OCI-LY3 (cell line): ENCODE results near the gene CACNA2D3.
A peak's percentile ranks its signal among the peaks of the same experiment; 100 is the strongest.

ENCODE experiments used
- H2AFZ ChIP-seq: fragments of 200-600, 300-600 bp; shearing (Covaris generic); 2 replicates; pipeline ENCODE4 v1.6.0; 2014; ENCODE audit warnings: antibody characterized with exemption, low read depth, low read length
- H3K27ac ChIP-seq: fragments of 200-600, 300-600 bp; sonication (generic); 2 replicates; pipeline ENCODE4 v1.5.1; 2014; ENCODE audit warnings: mild to moderate bottlenecking, low read length, moderate library complexity, mixed read lengths
- H3K27me3 ChIP-seq: fragments of 200-600, 300-600 bp; sonication (generic); 2 replicates; pipeline ENCODE4 v1.6.1; 2014; ENCODE audit warnings: low read depth, low read length, mixed read lengths
- H3K36me3 ChIP-seq: fragments of 200-600, 300-600 bp; sonication (generic); replicated peaks from 2 replicates; pipeline ENCODE3; 2014; ENCODE audit warnings: low read depth, low read length, mixed read lengths
- H3K4me1 ChIP-seq: fragments of 300-600, 200-600 bp; sonication (generic); 2 replicates; pipeline ENCODE4 v1.6.1; 2014; ENCODE audit warnings: low read length, mixed read lengths
- H3K4me2 ChIP-seq: fragments of 200-600, 300-600 bp; sonication (generic); 2 replicates; pipeline ENCODE4 v1.6.1; 2014; ENCODE audit warnings: low read length, mixed read lengths
- H3K4me3 ChIP-seq: fragments of 300-600, 200-600 bp; sonication (generic); 2 replicates; pipeline ENCODE4 v1.5.1; 2014; ENCODE audit warnings: antibody characterized with exemption, mild to moderate bottlenecking, low read length, moderate library complexity
- H3K79me2 ChIP-seq: fragments of 300-600, 200-600 bp; shearing (Covaris generic); 2 replicates; pipeline ENCODE4 v1.6.1; 2014; ENCODE audit warnings: mild to moderate bottlenecking, low read length, mixed read lengths
- H3K9ac ChIP-seq: fragments of 300-600, 200-600 bp; shearing (Covaris generic); 2 replicates; pipeline ENCODE4 v1.6.0; 2014; ENCODE audit warnings: mild to moderate bottlenecking, low read length, moderate library complexity
- H3K9me3 ChIP-seq: fragments of 200-600, 300-600 bp; shearing (Covaris generic); 2 replicates; pipeline ENCODE4 v1.6.1; 2014; ENCODE audit warnings: low read length, mixed read lengths; ENCODE audit not compliant: insufficient read depth
- H4K20me1 ChIP-seq: fragments of 200-600, 300-600 bp; sonication (generic); 2 replicates; pipeline ENCODE4 v1.6.1; 2016; ENCODE audit warnings: low read length, mixed read lengths; ENCODE audit not compliant: insufficient read depth
- EZH2phosphoT487 ChIP-seq: fragments of 200-600 bp; shearing (Covaris generic); IDR thresholded peaks from 2 replicates; pipeline ENCODE4 v1.6.1; 2018; ENCODE audit warnings: antibody characterized with exemption, mixed run types, low read depth
- TF ChIP-seq, protein P1 (sequence below): fragments of 200-600, 300-600 bp; sonication (generic); IDR thresholded peaks from 2 replicates; pipeline ENCODE4 v1.5.1; 2014; ENCODE audit warnings: antibody characterized with exemption, low read length, low read depth

The CACNA2D3 gene

DNA sequence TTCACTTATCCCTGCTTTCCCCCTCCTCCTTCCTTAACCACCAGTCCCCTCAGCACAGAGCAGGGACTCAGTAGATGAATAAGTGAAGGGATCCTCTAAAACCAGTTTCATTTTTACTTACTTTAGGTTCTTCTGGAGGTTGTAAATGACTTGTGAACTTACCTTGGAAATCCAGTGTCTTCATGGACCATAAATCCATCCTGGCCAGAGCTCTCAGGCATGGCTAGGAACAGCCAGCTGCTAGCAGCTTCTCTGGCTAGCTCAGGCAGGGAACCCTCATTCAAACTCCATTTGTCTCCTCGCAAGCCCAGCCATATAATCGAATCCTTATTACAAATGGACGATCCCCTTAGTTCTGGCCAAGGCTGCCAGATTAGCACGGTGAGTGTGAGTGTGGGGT lies 727.0 kb downstream of the CACNA2D3 start:
- H3K79me2 ChIP-seq, result no peaks in the 10 kb centered on the region
- H3K4me2 ChIP-seq, result no peak overlapping the region
- TF ChIP-seq, protein P1, sequence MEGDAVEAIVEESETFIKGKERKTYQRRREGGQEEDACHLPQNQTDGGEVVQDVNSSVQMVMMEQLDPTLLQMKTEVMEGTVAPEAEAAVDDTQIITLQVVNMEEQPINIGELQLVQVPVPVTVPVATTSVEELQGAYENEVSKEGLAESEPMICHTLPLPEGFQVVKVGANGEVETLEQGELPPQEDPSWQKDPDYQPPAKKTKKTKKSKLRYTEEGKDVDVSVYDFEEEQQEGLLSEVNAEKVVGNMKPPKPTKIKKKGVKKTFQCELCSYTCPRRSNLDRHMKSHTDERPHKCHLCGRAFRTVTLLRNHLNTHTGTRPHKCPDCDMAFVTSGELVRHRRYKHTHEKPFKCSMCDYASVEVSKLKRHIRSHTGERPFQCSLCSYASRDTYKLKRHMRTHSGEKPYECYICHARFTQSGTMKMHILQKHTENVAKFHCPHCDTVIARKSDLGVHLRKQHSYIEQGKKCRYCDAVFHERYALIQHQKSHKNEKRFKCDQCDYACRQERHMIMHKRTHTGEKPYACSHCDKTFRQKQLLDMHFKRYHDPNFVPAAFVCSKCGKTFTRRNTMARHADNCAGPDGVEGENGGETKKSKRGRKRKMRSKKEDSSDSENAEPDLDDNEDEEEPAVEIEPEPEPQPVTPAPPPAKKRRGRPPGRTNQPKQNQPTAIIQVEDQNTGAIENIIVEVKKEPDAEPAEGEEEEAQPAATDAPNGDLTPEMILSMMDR, result no peak
- no peak for TF ChIP-seq EZH2phosphoT487
- no peaks in the 10 kb centered on the region for H3K36me3 ChIP-seq
- no peak overlapping the region for H2AFZ ChIP-seq
- no peaks in the 10 kb centered on the region for H3K4me1 ChIP-seq
- no peak overlapping the region for H3K4me3 ChIP-seq
- no peaks in the 10 kb centered on the region for H3K9me3 ChIP-seq
- peaks cover 18% of the 10 kb centered on the region for H3K27me3 ChIP-seq
- no peak overlapping the region for H3K27ac ChIP-seq
- H4K20me1 ChIP-seq, result no peaks in the 10 kb centered on the region
- no peak overlapping the region for H3K9ac ChIP-seq

DNA sequence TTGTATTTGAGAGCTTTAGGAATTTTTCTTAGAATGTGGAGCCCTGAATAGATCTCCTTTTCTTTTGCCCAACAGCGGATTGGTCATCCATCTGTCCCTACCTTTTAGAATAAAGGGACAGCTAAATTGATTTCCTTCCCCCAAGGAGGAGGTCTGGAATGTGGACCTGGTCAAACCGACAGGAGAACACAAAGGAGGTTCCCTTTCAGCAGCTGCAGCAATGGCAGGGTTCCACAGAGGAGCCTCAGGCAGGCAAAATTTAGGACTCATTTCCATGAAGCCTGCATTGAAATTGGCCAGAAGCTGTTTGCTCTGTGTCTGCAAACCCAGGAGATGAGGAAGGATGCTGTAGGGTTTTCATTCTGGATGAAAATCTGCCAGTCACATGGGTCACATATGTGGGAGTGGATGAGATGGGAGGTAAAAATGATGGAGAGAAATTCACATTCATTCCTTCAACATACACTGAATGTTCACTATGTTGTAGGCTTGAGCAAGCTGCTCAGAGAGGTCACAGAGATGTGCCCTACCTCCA lies 728.2 kb downstream of the CACNA2D3 start:
- Histone ChIP-seq H3K4me2 (no peak overlapping the region), H3K27ac (no peak overlapping the region), H3K9me3 (no peaks in the 10 kb centered on the region), H3K79me2 (no peaks in the 10 kb centered on the region), H3K9ac (no peak overlapping the region), H2AFZ (no peak overlapping the region), H4K20me1 (no peaks in the 10 kb centered on the region), H3K4me1 (no peaks in the 10 kb centered on the region), H3K27me3 (peaks cover 19% of the 10 kb centered on the region), H3K36me3 (no peaks in the 10 kb centered on the region), H3K4me3 (no peak overlapping the region)
- TF ChIP-seq, protein P1, result no peak
- no peak for TF ChIP-seq EZH2phosphoT487

DNA sequence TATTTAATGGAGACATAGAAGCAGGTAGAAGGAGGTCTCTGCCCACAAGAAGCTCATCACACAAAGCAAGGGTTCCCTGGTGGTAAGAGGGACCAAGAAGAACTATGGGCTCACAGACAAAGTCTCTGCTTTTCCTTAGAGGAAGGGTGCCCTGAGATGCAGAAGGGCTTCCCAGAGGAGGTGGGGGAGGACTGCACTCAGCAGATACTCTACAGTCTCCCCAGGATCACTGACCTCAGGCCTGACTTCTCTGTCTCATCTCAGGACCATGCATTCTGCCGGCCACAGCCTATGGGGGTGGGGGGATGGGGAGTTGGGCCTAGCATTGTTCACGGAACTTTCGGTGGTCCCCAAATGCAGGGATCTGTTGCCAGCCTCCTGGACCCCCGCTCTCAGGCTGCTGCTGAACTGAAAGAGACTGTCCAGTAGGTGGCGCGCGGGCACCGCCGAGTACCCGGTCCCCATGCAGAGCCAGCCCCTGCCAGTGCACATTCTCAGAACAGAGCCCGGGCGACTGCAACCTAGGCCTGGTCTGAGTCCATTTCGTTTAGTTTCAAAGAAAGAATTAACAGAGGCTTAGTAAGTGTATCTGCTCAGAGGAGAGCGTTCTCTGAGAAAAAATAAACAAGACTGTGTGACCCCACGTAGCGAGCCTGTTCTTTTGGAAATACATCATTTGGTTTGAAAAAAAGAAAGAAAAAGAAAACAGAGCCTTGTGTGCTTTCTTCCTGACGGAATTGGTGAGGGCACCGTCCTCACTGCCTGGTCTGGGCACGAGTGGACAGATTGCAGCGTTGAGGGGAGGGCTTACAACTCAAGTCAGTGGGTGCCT lies 731.4 kb downstream of the CACNA2D3 start:
- Histone ChIP-seq H3K4me1 (no peaks in the 10 kb centered on the region), H3K9me3 (no peaks in the 10 kb centered on the region), H4K20me1 (no peaks in the 10 kb centered on the region), H3K27ac (no peak overlapping the region), H3K36me3 (no peaks in the 10 kb centered on the region), H2AFZ (no peak overlapping the region), H3K4me3 (no peak overlapping the region), H3K27me3 (peaks cover 44% of the 10 kb centered on the region), H3K79me2 (no peaks in the 10 kb centered on the region), H3K9ac (no peak overlapping the region), H3K4me2 (no peak overlapping the region)
- TF ChIP-seq EZH2phosphoT487, result no peak
- TF ChIP-seq, protein P1, result peak; percentile 93

DNA sequence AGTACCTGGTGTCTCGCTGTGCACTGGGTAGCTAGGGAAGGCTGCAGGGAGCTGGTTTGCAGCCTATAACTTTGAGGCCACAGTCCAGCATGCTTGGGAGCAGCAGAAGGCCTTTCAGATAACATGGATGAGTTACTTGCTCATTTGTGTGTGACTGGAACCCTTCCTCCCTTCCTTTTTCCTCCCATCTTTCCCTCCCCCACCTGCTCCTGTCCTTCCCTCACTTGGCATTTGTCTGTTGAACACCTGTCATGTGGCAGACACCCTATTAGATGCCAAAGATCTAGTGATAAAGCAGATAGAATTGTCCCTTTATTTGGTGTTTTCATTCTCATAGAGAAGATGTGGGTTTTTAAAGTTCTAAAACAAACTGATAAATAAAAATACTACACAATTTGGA lies 733.9 kb downstream of the CACNA2D3 start:
- TF ChIP-seq EZH2phosphoT487, result no peak
- TF ChIP-seq, protein P1, result no peak
- H3K9me3 ChIP-seq, result no peaks in the 10 kb centered on the region
- no peak overlapping the region for H3K4me2 ChIP-seq
- H3K36me3 ChIP-seq, result no peaks in the 10 kb centered on the region
- H4K20me1 ChIP-seq, result no peaks in the 10 kb centered on the region
- H3K9ac ChIP-seq, result no peak overlapping the region
- no peak overlapping the region for H2AFZ ChIP-seq
- peaks cover 44% of the 10 kb centered on the region for H3K27me3 ChIP-seq
- no peak overlapping the region for H3K4me3 ChIP-seq
- no peak overlapping the region for H3K27ac ChIP-seq
- no peaks in the 10 kb centered on the region for H3K79me2 ChIP-seq
- no peaks in the 10 kb centered on the region for H3K4me1 ChIP-seq
